A673 (cell line): Measurements from ENCODE around the gene CDK14. TPM values are rescaled to one million over a fixed set of nuclear protein-coding genes. Genes with fewer than 3 reads are reported as not detected.

Source experiments
- BruUV-seq: library from RNA; stranded (reverse); fragments of 400-500 nt; replicated peaks from 2 replicates; lab custom pipeline; 2021; lab: Mats Ljungman, UMichigan
- CTCF ChIA-PET: fragments of 300-600 bp; sonication (Branson Sonifier 250); formaldehyde crosslinking; loops from one replicate; lab custom pipeline; 2022; ENCODE audit warnings: antibody characterized with exemption; lab: Charles Lee
- POLR2A ChIA-PET: fragments of 300-600 bp; sonication (Branson Sonifier 250); formaldehyde crosslinking; loops from one replicate; lab custom pipeline; 2022; ENCODE audit warnings: antibody characterized with exemption; ENCODE audit not compliant: low non-redundant PET; lab: Charles Lee
- DNase-seq: peaks from one replicate; pipeline ENCODE4 v3.0.0-alpha.2; 2015; ENCODE audit warnings: low spot score
- H3K27ac ChIP-seq: fragments of 200-600 bp; sonication (generic); 2 replicates; pipeline ENCODE4 v1.5.1; 2016; ENCODE audit warnings: mixed run types, low read depth, mild to moderate bottlenecking, mixed read lengths, antibody characterized with exemption, low read length; ENCODE audit not compliant: poor library complexity, severe bottlenecking
- H3K27me3 ChIP-seq: fragments of 200-600 bp; sonication (generic); replicated peaks from 2 replicates; pipeline ENCODE4 v1.6.1; 2017; ENCODE audit warnings: mixed run types, low read depth, mild to moderate bottlenecking, mixed read lengths, antibody characterized with exemption, low read length; ENCODE audit not compliant: insufficient read depth, poor library complexity
- H3K36me3 ChIP-seq: fragments of 200-600 bp; sonication (generic); 2 replicates; pipeline ENCODE4 v1.6.1; 2016; ENCODE audit warnings: mixed run types, mild to moderate bottlenecking, mixed read lengths, antibody characterized with exemption, low read length; ENCODE audit not compliant: insufficient read depth, poor library complexity, severe bottlenecking
- H3K4me1 ChIP-seq: fragments of 200-600 bp; sonication (generic); 2 replicates; pipeline ENCODE4 v1.6.1; 2017; ENCODE audit warnings: mixed run types, mild to moderate bottlenecking, mixed read lengths, antibody characterized with exemption, low read length; ENCODE audit not compliant: insufficient read depth, poor library complexity, severe bottlenecking
- H3K4me3 ChIP-seq: fragments of 200-600 bp; sonication (generic); 2 replicates; pipeline ENCODE4 v1.5.1; 2016; ENCODE audit warnings: low read depth, mixed run types, mild to moderate bottlenecking, mixed read lengths, low read length; ENCODE audit not compliant: poor library complexity, severe bottlenecking
- H3K9me3 ChIP-seq: fragments of 200-600 bp; sonication (generic); 2 replicates; pipeline ENCODE4 v1.6.1; 2016; ENCODE audit warnings: mixed run types, low read depth, mild to moderate bottlenecking, mixed read lengths, antibody characterized with exemption, low read length; ENCODE audit not compliant: poor library complexity, severe bottlenecking
- EZH2 ChIP-seq: fragments of 200-600 bp; sonication (generic); IDR thresholded peaks from 2 replicates; pipeline ENCODE4 v1.6.1; 2017; ENCODE audit warnings: borderline replicate concordance, low read depth, mild to moderate bottlenecking, mixed read lengths, antibody characterized with exemption, low read length; ENCODE audit not compliant: poor library complexity, severe bottlenecking
- intact Hi-C: fragments of 100-400 bp; cut with micrococcal nuclease; formaldehyde crosslinking; loops from one replicate; pipeline ENCODE4 v1.10.0; 2022; ENCODE audit not compliant: unreplicated experiment
- total RNA-seq: library from RNA; stranded (reverse); gene quantifications from 2 replicates; pipeline ENCODE4 v1.2.3, GENCODE V29; 2021
- TF ChIP-seq, protein P1 (sequence below): fragments of 300-800, 200-600 bp; sonication (generic); conservative IDR thresholded peaks from 2 replicates; pipeline ENCODE4 v1.5.1; 2017; ENCODE audit warnings: low read depth, mild to moderate bottlenecking, antibody characterized with exemption, low read length, moderate library complexity, mixed read lengths

The CDK14 gene
- total RNA-seq, 1 experiment from 2014 or later, result 128 TPM

DNA sequence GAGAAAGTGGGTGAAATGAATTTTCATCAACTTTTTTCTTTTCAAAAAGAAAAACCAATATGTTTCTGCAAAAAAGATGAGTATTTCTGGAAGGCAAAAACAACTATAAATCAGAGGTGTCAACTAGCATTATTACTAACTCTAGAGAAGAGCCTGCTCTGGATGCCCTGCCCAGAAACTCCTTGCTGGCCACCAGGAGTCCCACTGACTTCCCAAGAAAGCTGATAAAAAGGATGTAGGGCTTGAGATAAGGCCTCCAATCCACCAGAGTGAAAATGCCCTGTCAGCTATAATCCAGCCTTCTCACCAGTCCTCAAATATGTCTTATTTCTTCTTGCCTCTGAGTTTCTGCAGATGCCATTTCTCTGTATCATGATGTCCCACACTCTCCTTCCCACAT, 651.4 kb downstream of the CDK14 start:
- H3K4me1 ChIP-seq, result peaks cover 12% of the 10 kb centered on the region
- no peak overlapping the region for H3K27ac ChIP-seq
- no peaks in the 10 kb centered on the region for H3K9me3 ChIP-seq
- H3K27me3 ChIP-seq, result no peaks in the 10 kb centered on the region
- TF ChIP-seq, protein P1, sequence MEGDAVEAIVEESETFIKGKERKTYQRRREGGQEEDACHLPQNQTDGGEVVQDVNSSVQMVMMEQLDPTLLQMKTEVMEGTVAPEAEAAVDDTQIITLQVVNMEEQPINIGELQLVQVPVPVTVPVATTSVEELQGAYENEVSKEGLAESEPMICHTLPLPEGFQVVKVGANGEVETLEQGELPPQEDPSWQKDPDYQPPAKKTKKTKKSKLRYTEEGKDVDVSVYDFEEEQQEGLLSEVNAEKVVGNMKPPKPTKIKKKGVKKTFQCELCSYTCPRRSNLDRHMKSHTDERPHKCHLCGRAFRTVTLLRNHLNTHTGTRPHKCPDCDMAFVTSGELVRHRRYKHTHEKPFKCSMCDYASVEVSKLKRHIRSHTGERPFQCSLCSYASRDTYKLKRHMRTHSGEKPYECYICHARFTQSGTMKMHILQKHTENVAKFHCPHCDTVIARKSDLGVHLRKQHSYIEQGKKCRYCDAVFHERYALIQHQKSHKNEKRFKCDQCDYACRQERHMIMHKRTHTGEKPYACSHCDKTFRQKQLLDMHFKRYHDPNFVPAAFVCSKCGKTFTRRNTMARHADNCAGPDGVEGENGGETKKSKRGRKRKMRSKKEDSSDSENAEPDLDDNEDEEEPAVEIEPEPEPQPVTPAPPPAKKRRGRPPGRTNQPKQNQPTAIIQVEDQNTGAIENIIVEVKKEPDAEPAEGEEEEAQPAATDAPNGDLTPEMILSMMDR, result 0 out of 2 replicates have a peak, but pooled peaks have one; percentile 20
- TF ChIP-seq EZH2, result no peak
- no peaks in the 10 kb centered on the region for H3K36me3 ChIP-seq
- POLR2A ChIA-PET, result no interaction called here
- DNase-seq, result no peak
- CTCF ChIA-PET, result no interaction called here
- intact Hi-C loops, result no loop called here
- H3K4me3 ChIP-seq, result no peak overlapping the region
- BruUV-seq, result no TSS peak

DNA sequence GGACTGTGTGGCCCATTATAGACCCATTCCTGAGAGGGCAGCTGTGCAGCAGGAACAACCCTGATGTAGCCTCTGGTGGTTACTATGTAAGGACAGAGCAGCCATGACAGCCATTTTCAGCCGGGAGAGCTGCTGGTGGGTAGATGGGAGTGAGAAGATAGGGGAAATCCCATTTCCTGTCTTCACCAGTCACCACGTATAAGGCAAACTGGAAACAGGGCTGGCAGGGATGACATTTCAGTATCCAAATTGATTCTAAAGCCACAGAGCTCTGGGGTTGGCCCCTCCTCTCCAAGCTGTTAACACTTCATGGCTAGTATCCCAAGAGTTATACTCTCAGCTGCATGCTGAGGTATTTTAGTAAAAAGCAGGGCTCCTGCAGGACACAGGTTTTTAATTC, 652.9 kb downstream of the CDK14 start:
- Histone ChIP-seq H3K4me3 (no peak overlapping the region), H3K9me3 (no peaks in the 10 kb centered on the region), H3K27me3 (no peaks in the 10 kb centered on the region), H3K27ac (no peak overlapping the region), H3K4me1 (peaks cover 3% of the 10 kb centered on the region), H3K36me3 (no peaks in the 10 kb centered on the region)
- POLR2A ChIA-PET, result no interaction called here
- no TSS peak for BruUV-seq
- DNase-seq, result peak; percentile 66
- intact Hi-C loops, result no loop called here
- TF ChIP-seq, protein P1, result no peak
- no peak for TF ChIP-seq EZH2
- CTCF ChIA-PET, result no interaction called here

DNA sequence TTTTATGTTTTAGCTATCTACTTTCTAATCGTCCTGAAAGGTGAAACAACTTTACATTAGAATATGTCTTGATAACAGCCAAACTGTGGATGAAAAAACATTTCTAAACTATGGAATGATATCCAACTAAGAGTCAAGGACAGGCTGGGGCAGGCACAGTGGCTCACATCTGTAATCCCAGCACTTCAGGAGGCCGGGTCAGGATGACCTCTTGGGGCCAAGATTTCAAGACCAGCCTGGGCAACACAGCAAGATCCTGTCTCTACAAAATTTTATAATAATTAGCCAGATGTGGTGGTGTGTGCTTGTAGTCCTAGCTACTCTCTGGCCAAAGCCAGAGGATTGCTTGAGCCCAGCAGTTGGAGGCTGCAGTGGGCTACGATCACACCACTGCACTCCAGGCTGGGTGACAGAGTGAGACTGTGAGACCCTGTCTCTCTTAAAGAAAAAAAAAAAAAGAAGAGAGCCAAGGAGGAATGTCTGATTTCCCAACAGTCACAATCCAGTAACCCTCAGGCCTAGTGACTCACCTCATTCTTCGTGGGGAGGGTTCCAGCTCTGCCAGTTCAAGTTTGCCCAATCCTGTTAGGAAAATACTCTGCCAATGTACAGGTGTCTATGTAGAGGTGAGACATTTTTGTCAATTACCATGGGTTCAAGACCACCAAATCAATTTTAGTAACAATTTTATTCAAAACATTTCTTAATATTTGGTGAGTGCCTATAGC, 653.5 kb downstream of the CDK14 start:
- CTCF ChIA-PET, result no interaction called here
- DNase-seq, result no peak
- H3K4me3 ChIP-seq, result no peak overlapping the region

More for the DNA sequence above, 653.5 kb downstream of the CDK14 start:
- H3K9me3 ChIP-seq, result no peaks in the 10 kb centered on the region
- no peaks in the 10 kb centered on the region for H3K27me3 ChIP-seq
- peaks cover 3% of the 10 kb centered on the region for H3K4me1 ChIP-seq
- H3K27ac ChIP-seq, result no peak overlapping the region
- POLR2A ChIA-PET, result no interaction called here
- intact Hi-C loops, result no loop called here
- no TSS peak for BruUV-seq
- TF ChIP-seq, protein P1, result no peak
- no peak for TF ChIP-seq EZH2
- H3K36me3 ChIP-seq, result no peaks in the 10 kb centered on the region
